Activated naive CD8-positive, alpha-beta T cell (primary cell): ENCODE measurements around the gene TALDO1.
A peak's percentile ranks its signal among the peaks of the same experiment; 100 is the strongest.

ENCODE experiments used
- H3K27ac Mint-ChIP-seq: one replicate; pipeline ENCODE4 v1.8.0; 2021; ENCODE audit warnings: mixed read lengths
- H3K27me3 Mint-ChIP-seq: one replicate; pipeline ENCODE4 v1.8.0; 2021; ENCODE audit warnings: mixed read lengths
- H3K36me3 Mint-ChIP-seq: one replicate; pipeline ENCODE4 v1.8.0; 2021; ENCODE audit warnings: mixed read lengths
- H3K4me1 Mint-ChIP-seq: one replicate; pipeline ENCODE4 v1.8.0; 2021; ENCODE audit warnings: low read depth, mixed read lengths
- H3K4me3 Mint-ChIP-seq: one replicate; pipeline ENCODE4 v1.8.0; 2021; ENCODE audit warnings: mild to moderate bottlenecking, mixed read lengths
- H3K9me3 Mint-ChIP-seq: one replicate; pipeline ENCODE4 v1.8.0; 2021; ENCODE audit warnings: low read depth, mixed read lengths

Gene TALDO1

DNA sequence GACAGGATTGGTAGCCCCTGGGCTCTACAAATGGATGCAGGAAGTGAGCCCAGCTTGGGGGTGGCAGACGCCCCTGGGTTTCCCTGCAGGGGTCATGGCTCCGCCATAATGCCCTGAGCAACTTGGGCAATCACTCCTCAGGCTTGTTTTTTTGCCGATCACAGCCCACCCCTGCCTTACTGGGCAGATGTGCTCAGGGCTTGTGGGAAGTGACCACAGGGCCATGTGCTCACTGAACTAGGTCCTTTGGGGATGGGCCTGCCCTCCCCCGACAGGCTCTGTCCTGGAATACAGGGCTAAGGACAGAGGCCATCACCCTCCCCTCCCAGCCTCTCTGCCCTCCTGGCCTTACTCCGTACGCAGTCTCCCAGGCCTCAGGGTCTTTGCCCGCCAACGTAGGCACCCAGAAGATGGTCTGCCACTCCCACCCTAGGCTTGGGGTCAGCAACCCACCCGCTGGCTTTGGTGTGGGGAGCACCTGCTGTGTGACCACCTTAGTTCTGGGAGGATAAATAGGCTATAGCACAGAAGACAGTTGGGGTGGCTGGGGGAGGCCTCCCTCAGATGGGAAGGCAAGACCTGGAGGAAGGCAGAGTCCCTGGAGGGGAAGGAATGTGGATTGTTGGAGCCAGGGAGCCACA lies 66.3 kb downstream of the TALDO1 start:
- Mint-ChIP-seq H3K27me3 (no peaks in the 10 kb centered on the region), H3K9me3 (no peaks in the 10 kb centered on the region), H3K27ac (peak overlapping the region; percentile 11), H3K4me1 (peaks cover 24% of the 10 kb centered on the region), H3K36me3 (peaks cover 5% of the 10 kb centered on the region), H3K4me3 (peak overlapping the region; percentile 46)
